GM21723 (cell line): ENCODE results near the gene SPRYD7.

Experiments used
- ATAC-seq: cut with Tn5 transposase; IDR thresholded peaks from one replicate; pipeline ENCODE4 v1.9.1; 2021; ENCODE audit warnings: mild to moderate bottlenecking, moderate library complexity; ENCODE audit not compliant: unreplicated experiment

SPRYD7 gene

GRCh38 chr13:49864509-49864908 is 71.6 kb downstream of the SPRYD7 start:
- ATAC-seq: no peak
